Subcutaneous preadipocyte (primary cell): ENCODE data around the gene SDHAF2. TPM values are rescaled to one million over a fixed set of nuclear protein-coding genes. Genes with fewer than 3 reads are reported as not detected.

ENCODE experiments used
- small RNA-seq: library from RNA; depleted of rRNA; stranded (forward); fragments of <200 nt; gene quantifications from one replicate; pipeline ENCODE3, GENCODE V24; 2012
- total RNA-seq: library from RNA; depleted of rRNA; stranded (reverse); fragments of >200 nt; gene quantifications from 2 replicates; pipeline ENCODE4 v1.2.3, GENCODE V29; 2012

The SDHAF2 gene
- total RNA-seq: 31.5 and 39.7 TPM in 2 replicates

DNA sequence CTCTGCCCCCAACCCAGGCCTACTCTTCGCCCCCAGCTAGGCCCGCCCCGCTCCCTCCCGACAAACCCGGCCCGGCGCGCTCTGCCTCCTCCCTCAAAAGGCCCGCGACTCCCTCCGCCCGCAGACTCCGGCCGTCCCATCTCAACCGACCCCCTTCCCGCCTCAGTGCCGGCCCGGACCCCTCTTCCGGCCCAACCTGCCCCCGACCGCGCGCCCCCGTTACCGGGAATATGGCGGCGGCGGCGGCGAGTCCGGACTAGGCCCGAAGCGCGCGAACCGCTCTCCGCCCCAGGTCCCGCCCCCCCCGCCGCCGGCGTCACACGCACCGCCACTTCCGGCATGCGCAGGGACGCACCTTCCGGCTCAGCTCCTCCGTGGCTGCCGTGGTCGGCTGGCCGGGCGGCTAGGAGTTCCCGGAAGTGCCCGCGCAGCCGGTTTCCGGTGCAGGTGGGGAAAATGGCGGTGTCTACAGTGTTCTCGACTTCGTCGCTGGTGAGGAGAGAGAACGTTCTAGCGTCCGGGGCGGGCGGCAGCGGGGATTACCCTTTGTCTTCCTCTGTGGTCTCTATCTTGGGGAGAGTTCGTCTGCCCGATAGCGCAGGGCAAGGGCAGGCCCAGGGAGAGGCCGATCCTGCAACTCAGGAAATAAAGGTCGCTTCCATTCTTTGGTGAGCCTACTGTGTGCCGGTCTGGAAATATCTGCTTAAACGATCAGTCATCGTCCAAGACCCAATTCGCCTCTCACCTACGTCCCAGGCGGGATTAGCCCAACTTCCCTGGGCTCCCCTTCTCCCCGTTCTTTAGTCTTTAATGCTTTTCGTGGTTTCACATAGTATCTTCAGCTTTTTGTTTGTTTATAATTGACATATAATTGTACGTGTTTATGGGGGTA, at the start of gene SDHAF2, which contains the start of gene CPSF7:
SDHAF2 (plus strand) TSS at position 434 of the 892 bp plus-strand sequence; CDS start at position 457, 23 bp downstream.
CPSF7 (minus strand) TSS at position 285 of the 892 bp plus-strand sequence. CDS start 740 bp downstream, outside the sequence.

Small RNA genes lying within 50 kb of the gene (small RNA-seq; reads per million reads assigned to genes)
- not detected for gene RN7SL23P

Other genes starting within 250 kb of the SDHAF2 start
- gene PGA3, start 226.6 kb upstream of the SDHAF2 start, total RNA-seq: 0.73 and 2.2 TPM in 2 replicates
- under 0.01 and 0.37 TPM in 2 replicates for gene PGA4, start 207.8 kb upstream of the SDHAF2 start, total RNA-seq
- gene PGA5, start 188.9 kb upstream of the SDHAF2 start, total RNA-seq: 0.37 and 0.39 TPM in 2 replicates
- gene VWCE, start 134.8 kb upstream of the SDHAF2 start, total RNA-seq: 3.1 and 8.1 TPM in 2 replicates
- 241 and 273 TPM in 2 replicates for gene DDB1, start 97.0 kb upstream of the SDHAF2 start, total RNA-seq
- 23.9 and 29.1 TPM in 2 replicates for gene TKFC, start 96.9 kb upstream of the SDHAF2 start, total RNA-seq
- 28.2 and 29.4 TPM in 2 replicates for gene CYB561A3, start 68.2 kb upstream of the SDHAF2 start, total RNA-seq
- 23.1 and 25.6 TPM in 2 replicates for gene TMEM138, start 67.8 kb upstream of the SDHAF2 start, total RNA-seq
- gene TMEM216, start 37.5 kb upstream of the SDHAF2 start, total RNA-seq: 4.7 and 5.1 TPM in 2 replicates
- 24.6 and 31.7 TPM in 2 replicates for gene CPSF7, start 149 bp upstream of the SDHAF2 start, total RNA-seq
- under 0.01 TPM in 1 of 2 replicates, not detected in the other for gene LRRC10B, start 78.6 kb downstream of the SDHAF2 start, total RNA-seq
- gene SYT7, start 151.0 kb downstream of the SDHAF2 start, total RNA-seq: 7.4 and 11.0 TPM in 2 replicates